HG03571 (cell line): ENCODE measurements around the gene SYNJ2.
"Not testable (repeated sequence)": the region's sequence is repeated elsewhere in the genome, so short reads cannot be mapped to it uniquely, and the experiment has no call there.

ENCODE experiments used
- ATAC-seq: cut with Tn5 transposase; IDR thresholded peaks from one replicate; pipeline ENCODE4 v1.9.1; 2021; ENCODE audit not compliant: unreplicated experiment

Gene SYNJ2, protein sequence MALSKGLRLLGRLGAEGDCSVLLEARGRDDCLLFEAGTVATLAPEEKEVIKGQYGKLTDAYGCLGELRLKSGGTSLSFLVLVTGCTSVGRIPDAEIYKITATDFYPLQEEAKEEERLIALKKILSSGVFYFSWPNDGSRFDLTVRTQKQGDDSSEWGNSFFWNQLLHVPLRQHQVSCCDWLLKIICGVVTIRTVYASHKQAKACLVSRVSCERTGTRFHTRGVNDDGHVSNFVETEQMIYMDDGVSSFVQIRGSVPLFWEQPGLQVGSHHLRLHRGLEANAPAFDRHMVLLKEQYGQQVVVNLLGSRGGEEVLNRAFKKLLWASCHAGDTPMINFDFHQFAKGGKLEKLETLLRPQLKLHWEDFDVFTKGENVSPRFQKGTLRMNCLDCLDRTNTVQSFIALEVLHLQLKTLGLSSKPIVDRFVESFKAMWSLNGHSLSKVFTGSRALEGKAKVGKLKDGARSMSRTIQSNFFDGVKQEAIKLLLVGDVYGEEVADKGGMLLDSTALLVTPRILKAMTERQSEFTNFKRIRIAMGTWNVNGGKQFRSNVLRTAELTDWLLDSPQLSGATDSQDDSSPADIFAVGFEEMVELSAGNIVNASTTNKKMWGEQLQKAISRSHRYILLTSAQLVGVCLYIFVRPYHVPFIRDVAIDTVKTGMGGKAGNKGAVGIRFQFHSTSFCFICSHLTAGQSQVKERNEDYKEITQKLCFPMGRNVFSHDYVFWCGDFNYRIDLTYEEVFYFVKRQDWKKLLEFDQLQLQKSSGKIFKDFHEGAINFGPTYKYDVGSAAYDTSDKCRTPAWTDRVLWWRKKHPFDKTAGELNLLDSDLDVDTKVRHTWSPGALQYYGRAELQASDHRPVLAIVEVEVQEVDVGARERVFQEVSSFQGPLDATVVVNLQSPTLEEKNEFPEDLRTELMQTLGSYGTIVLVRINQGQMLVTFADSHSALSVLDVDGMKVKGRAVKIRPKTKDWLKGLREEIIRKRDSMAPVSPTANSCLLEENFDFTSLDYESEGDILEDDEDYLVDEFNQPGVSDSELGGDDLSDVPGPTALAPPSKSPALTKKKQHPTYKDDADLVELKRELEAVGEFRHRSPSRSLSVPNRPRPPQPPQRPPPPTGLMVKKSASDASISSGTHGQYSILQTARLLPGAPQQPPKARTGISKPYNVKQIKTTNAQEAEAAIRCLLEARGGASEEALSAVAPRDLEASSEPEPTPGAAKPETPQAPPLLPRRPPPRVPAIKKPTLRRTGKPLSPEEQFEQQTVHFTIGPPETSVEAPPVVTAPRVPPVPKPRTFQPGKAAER (N-terminal part only)

DNA sequence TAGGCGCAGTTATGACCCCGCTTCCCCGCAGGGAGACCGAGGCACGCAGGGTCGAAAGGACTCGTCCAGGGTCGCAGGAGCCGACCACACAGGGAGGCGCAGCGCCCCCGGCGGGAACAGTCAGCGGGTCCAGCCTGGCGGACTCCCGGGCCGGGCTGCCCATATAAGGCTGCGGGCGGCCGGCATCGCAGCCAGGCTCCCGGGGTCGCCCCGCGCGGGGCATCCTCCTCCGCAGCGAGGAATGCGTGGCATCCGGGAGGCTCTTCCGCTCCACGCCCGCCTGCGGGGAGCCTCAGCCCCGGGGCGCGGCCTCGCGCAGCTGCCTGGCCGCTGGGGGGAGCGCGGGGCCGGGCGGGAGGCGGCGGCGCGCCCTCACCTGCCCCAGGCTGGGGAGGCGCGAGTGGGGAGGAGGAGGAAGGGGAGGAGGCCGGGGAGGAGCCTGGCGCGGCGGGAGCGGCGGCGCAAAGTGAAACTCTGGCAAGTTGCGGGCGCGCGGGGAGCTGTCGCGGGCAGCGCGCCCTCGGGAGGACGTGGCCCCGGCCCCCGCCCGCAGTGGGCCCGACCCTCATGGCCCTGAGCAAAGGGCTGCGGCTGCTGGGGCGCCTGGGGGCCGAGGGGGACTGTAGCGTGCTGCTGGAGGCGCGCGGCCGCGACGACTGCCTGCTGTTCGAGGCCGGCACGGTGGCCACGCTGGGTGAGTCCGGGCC is at the start of gene SYNJ2:
Gene SYNJ2, plus strand, starts transcription at position 469 of the 707 bp plus-strand sequence. Its CDS starts 99 bp downstream, at position 568.
- peak; percentile 75 for ATAC-seq

DNA sequence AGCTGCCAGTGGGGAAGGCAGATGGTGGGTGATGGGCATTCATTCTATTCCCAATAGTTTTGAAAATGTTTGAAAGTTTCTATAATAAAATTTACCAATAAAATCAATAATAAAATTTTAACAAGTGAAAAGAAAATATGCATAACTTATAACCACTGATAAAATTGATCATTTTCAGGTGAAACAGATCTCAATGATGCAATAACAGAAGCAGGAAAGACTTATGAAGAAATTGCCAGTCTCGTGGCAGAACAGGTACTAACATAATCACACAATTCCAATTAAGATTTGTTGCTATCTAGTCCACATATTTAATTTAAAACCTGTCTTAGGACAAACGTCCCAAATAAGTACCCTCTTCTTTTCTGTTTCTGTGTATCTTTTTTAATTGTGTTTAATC is 45.9 kb upstream of the SYNJ2 start:
- ATAC-seq: no peak

DNA sequence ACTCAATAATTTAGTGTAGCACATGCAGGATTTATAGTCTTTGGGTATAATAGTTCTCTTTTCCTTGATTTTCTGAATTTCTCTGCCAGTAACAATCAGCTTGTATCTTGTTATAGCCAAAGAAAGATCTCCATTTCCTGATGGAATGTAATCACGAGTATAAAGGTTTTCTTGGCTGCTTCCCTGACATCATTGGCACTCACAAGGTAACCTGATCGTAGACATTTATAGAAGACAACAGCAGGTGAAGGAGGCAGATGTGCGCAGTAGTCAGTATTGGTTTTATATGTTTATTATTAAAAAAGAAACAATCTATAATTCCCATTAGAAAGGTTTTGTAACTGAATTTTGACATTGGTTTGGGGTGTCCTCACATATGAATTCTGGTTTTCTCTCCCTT is 44.3 kb upstream of the SYNJ2 start:
- no peak for ATAC-seq

DNA sequence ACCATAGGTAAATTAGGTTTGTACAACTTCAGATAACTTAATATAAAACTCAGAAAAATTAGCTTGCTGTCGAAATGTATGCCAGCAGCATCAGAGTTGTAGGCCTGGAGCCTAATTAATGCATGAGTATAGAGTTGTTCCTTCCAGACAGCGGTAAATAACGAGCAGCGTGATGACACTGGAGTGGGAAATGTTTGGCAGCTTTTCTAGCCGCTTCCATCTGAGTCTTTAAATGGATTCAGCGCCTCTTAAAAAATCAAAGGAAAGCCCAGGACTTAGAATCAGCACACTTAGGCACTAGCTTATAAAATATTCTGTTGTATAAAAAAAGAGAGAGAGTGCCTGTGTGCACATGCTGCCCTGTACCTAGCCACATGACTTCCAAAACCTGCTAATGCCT is 43.7 kb upstream of the SYNJ2 start:
- ATAC-seq: no peak

DNA sequence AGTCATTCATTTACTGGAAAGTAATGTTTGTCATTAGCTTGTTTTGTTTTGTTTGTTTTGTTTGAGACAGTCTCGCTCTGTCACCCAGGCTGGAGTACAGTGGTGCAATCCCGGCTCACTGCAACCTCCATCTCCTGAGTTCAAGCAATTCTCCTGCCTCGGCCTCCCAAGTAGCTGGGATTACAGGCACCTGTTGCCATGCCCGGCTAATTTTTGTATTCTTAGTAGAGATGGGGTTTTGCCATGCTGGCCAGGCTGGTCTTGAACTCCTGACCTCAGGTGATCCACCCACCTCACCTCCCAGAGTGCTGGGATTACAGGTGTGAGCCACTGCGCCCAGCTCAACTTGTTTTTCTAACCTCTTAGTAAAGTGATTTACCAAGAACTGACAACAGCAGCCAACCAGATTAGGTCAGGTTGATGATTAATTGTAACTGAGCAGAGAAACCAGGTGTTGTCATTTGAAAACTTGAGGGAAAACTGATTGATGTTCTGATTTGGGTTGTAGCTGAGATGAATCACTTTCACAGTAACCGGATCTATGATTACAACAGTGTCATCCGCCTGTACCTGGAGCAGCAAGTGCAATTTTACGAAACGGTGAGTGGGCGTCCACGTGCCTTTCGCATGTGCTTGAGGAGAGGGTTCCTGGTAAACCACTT is 41.2 kb upstream of the SYNJ2 start:
- ATAC-seq: not testable (repeated sequence)

DNA sequence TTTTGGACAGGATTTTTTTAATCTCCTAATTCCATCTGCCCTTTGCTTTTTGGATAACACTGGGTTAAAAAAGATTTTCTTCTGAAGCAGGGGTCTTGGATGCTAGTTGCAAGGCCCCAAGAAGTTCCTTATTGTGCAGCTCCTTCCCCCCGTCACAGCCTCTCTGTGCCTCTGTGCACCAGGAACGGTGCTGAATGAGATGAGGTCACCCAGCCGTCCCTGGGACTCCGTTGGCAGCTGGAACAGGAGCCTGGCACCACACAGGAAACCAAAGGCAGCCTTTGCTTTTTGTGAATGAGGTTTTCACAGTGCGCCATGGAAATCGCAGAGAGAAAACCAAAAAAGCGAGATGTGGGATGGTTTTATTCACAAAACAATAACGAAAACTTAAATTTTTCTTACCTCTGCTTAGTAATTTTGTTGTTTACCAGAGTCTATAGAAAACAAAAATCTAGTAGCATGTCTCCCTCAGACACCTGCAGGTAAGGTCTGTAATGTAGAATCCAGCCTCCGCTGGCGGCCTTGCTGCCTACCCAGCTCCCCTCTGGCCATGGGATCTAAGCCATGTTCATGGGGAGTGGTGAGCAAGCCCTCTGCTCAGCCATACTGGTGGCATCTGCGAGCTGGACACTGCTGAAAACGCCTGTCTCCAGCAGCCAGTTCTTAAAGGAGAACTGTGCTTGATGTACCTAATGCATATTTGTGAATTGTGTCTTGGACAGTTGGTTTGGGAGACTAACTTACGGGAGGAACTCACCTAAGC is 40.4 kb upstream of the SYNJ2 start:
- no peak for ATAC-seq

DNA sequence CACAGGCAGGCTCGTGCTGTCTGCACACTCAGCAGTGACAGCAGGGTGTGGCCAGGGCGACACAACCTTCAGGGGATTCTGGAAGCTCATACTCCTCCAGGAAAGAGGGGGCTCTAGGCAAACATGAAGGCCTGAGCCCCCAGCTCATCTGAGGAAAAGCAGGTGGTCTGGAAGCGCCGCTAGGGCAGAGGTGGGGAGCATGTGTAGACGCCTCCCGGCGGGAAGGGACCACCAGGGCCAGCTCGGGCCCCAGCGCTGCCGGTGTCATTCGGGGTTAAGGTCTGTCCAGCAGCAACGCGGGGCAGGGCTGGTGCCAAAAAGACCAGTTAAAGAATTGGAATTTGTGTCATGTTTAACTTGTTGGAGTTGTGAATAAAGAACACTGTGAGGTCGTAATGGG is 39.3 kb upstream of the SYNJ2 start:
- ATAC-seq: no peak

DNA sequence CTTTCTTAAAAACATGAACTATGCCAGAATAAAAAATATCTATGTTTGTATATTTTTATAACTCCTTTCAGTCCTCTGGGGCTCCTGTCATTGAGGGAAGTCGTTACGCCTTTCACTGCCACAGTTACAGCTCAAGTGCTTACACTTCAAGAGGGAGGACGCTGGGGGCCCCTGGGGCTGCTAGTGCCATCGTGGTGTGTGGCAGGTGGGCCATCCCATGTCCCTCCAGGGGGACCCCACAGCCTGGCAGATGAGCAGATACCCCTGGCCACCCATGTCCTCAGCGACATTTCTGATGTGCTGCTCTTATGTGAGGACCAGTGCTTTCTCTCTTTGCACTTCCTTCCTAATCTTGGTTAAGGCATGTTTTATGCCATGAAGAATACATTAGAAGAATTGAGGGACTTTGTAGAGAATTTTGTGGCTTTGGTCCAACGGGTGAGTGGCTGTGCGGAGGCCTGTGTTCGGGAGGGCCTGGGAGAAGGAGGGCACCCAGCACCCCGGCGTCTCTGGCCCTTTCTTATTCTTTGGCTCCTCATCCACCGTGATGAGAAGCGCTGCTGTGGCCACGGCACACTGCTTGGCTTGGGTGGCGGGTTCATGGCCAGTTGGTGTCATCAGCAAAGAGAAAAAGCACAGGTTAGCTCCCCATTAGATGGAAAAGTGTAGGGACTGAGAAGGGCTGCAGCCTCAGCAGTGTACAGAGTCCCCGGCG is 38.3 kb upstream of the SYNJ2 start:
- ATAC-seq: no peak

DNA sequence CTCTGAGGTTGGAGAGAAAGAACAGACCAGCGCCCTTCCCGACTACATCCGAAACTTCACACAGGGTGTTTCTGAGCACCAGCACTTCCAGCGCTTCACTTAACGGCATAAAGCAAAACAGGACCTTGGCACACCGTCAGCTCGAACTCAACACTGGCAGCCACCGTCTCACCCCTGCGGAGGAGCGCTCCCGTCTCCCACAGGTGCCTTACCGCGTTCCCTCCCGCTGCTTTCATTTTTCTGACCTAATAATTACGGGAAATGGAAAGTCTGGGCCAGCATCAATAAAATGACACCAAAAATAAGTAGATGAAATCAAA is 37.7 kb upstream of the SYNJ2 start:
- ATAC-seq: no peak

DNA sequence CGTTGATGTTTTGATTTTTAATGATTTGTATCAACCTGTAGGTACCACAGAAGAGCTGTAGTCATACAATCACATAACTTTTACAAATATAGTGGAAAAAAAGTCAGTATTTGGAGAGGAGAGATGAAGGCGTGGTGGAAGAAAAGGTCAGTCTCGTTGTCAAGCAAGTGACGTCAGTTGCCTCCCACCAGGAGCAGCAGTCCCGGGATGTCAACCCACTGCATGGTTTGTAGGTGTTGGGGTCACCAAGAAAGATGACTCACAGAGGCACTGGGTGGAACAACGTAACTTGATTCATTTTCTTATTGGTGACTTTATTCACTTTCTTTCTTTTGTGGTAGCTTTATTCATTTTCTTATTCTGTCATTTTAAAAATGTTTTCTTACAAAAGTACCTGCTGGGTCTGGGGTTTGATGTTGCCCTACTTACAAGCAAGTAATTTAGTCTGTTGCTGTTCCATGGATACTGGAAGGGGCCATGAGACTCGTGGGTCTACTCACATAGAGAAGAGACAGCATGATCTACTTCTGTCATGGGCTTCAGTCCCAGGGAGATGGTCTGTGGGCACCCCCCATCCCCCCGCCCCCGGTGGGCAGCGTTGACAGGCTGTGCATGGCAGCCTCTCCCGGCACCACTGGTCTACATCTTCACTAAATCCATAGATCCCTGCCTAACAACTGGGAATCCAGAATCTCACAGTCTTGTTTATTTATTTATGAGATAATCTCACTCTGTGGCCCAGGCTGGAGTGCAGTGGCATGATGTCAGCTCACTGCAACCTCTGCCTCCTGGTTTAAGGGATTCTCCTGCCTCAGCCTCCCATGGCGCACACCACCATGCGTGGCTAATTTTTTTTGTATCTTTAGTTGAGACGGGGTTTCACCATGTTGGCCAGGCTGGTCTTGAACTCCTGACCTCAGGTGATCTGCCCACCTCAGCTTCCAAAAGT is 36.4 kb upstream of the SYNJ2 start:
- no peak for ATAC-seq

DNA sequence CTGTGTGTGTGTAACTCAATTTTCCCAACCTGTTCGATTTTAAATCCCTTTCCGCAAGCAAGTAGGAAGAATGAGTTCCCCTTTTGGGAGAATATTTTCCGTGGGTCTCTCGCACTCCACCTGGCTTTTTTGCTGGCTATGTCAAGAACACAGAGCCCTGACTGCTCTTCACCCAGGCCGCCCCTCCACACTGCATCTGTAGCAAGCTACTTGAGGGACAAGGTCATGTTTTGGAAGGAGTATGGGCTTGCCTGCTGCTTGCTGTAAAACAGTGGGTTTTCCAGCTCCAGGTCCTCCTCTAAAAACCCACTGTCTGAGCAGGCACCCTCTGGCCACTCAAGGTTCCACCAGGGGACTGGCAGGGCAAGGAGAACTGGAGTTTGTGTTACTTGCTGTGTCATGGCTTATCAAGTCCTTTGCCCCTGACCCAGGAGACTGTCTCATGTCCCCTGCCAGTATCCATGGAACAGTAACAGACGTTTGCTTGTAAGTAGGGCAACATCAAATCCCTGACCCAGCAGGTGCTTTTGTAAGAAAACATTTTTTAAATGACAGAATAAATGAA is 35.5 kb upstream of the SYNJ2 start:
- no peak for ATAC-seq

DNA sequence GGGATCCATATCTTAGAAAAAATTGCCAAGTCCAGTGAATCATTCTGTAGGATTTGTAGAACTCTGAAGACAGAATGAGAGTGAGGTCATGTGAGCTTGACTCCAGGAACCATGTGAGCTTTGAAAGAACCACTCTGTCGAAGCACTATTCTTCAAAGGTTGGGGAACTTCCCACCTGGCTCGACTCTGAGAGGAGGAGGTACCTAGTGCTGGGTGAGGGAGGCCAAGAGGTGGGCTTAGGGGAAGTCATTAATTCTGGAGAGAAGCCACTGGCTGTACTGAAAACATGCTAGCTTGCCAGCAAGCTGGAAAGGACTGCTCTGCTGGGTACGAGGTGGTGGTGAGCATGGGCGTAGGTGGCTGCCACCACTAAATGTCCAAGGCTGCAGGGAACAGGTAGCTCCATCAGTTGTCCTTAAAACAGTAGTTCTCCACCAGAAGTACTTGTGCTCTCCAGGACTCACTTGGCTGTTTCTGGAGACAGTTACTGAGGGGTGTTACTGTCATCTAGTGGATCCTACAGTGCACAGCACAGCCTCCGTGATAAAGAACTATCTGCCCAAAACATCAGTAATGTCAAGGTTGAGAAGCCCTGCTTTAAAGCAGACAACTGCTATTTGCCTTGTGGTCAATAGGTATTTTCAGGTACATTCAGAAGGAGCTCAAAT is 34.7 kb upstream of the SYNJ2 start:
- no peak for ATAC-seq

DNA sequence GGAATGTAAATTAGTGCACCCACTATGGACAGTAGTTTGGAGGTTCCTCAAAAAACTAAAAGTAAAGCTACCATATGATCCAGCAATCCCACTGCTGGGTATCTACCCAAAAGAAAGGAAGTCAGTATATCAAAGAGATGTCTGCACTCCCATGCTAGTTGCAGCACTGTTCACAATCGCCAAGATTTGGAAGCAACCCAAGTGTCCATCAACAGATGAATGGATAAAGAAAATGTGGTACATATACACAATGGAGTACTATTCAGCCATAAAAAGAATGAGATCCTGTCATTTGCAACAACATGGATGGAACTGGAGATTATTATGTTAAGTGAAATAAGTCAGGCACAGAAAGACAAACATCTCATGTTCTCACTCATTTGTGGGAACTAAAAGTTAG is 30.8 kb upstream of the SYNJ2 start:
- ATAC-seq: not testable (repeated sequence)

DNA sequence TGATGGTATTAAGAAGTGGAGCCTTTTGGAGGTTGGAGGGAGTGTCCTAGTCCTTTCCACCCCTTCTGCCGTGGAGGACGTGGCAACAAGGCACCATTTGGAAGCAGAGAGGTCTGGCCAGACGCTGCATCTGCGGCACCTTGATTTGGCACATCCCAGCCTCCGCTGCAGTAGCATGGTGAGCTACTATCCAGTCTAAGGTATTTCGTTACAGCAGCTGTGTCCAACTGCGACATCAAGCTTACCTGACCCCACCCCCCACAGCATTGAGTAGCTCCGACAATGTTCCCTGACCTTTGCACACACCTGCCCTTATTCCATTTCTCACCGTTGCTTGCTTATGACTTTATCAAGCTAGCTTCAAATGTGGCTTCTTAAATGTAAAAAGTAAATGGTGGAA is 29.8 kb upstream of the SYNJ2 start:
- ATAC-seq: no peak

DNA sequence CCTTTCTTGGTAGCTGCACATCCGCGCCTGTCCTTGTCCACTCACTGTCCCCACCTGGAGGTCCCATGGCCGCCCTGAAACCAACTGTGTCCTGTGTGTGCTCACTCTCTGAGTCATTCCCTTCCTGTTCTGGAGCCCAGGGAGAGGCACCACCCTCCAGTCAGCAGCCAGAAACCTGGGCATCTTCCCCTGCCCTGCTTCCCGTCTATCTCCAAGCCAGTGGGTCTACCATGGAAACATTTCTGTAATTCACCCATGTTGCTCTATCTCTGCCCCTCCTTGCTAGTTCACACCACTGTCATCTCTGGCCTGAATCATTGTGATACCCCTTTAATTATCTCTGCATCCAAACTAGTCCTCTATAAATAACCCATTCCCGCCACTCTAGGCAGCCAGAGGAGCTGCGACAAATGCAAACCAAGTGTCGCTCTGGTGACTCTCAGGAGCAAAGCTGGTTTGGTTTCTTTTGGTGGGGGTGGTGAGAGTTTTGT is 28.8 kb upstream of the SYNJ2 start:
- no peak for ATAC-seq

DNA sequence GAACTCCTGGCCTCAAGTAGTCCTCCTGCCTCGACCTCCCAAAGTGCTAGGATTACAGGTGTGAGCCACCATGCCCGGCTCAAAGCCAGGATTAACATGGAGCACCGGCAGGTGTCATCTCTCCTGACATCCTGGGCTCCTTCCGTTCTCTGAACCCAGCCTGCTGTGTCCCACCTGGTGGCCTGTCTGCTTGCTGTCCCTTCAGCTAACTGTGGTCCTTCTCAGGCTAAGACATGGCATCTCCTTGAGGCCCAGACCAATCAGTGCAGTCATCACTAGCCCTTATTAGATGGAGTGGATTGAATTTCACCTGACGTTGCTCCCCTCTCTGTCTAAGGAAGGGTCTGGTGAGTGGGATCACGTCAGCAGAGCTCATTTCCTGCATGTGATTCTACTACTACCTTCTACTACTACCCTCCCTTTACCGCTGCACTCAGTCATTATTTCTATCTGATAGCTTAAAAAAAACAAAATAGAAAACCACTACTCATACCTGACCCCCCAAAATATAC is 28.0 kb upstream of the SYNJ2 start:
- no peak for ATAC-seq
